ENCODE data around the gene COG7. TPM values are rescaled to one million over a fixed set of nuclear protein-coding genes. Genes with fewer than 3 reads are reported as not detected.
"Not testable (repeated sequence)": the region's sequence is repeated elsewhere in the genome, so short reads cannot be mapped to it uniquely, and the experiment has no call there.

The COG7 gene
- total RNA-seq, 1 donor from 2014 or later, result 42.1 TPM

GRCh38 chr16:23476289-23476688 is 23.3 kb upstream of the COG7 start:
- Mint-ChIP-seq H3K27me3 (ENCODE audit: low read depth) (no peaks in the 10 kb centered on the region), H3K36me3 (peaks cover 37% of the 10 kb centered on the region), H3K4me1 (no peaks in the 10 kb centered on the region), H3K9me3 (no peaks in the 10 kb centered on the region), H3K27ac (no peak overlapping the region), H3K4me3 (no peak overlapping the region)
- DNase-seq (ENCODE audit: low spot score in 2 of 2, unreplicated experiment in 2 of 2), result no peak
- TF ChIP-seq CTCF (IDR thresholded peaks at IDR 0.05; ENCODE audit: unreplicated experiment), result no peak

GRCh38 chr16:23469814-23470213 is 16.8 kb upstream of the COG7 start:
- H3K36me3 Mint-ChIP-seq, result peaks cover 32% of the 10 kb centered on the region
- no peak for DNase-seq (ENCODE audit: low spot score in 2 of 2, unreplicated experiment in 2 of 2)

GRCh38 chr16:23466162-23466885 is 13.3 kb upstream of the COG7 start:
- no peak overlapping the region for H3K27ac Mint-ChIP-seq
- H3K4me3 Mint-ChIP-seq, result no peak overlapping the region
- no peak for TF ChIP-seq CTCF (IDR thresholded peaks at IDR 0.05; ENCODE audit: unreplicated experiment)
- no peaks in the 10 kb centered on the region for H3K27me3 Mint-ChIP-seq (ENCODE audit: low read depth)
- H3K4me1 Mint-ChIP-seq, result peaks cover 4% of the 10 kb centered on the region
- H3K9me3 Mint-ChIP-seq, result no peaks in the 10 kb centered on the region
- DNase-seq (ENCODE audit: low spot score in 2 of 2, unreplicated experiment in 2 of 2), result no peak
- peaks cover 30% of the 10 kb centered on the region for H3K36me3 Mint-ChIP-seq

More at GRCh38 chr16:23469814-23470213, 16.8 kb upstream of the COG7 start:
- no peak overlapping the region for H3K4me3 Mint-ChIP-seq
- H3K27me3 Mint-ChIP-seq (ENCODE audit: low read depth), result no peaks in the 10 kb centered on the region
- no peaks in the 10 kb centered on the region for H3K9me3 Mint-ChIP-seq
- H3K27ac Mint-ChIP-seq, result no peak overlapping the region
- H3K4me1 Mint-ChIP-seq, result peaks cover 4% of the 10 kb centered on the region
- no peak for TF ChIP-seq CTCF (IDR thresholded peaks at IDR 0.05; ENCODE audit: unreplicated experiment)

- Mint-ChIP-seq H3K4me3 (no peak overlapping the region), H3K27me3 (ENCODE audit: low read depth) (no peaks in the 10 kb centered on the region), H3K9me3 (no peaks in the 10 kb centered on the region), H3K4me1 (peaks cover 4% of the 10 kb centered on the region), H3K27ac (no peak overlapping the region), H3K36me3 (peaks cover 26% of the 10 kb centered on the region)
- TF ChIP-seq CTCF (IDR thresholded peaks at IDR 0.05; ENCODE audit: unreplicated experiment), result no peak
- DNase-seq (ENCODE audit: low spot score in 2 of 2, unreplicated experiment in 2 of 2), result no peak
These were observed 12.2 kb upstream of the COG7 start for GRCh38 chr16:23465179-23465578.

GRCh38 chr16:23464196-23464595 is 11.2 kb upstream of the COG7 start:
- no peak for DNase-seq (ENCODE audit: low spot score in 2 of 2, unreplicated experiment in 2 of 2)
- peaks cover 4% of the 10 kb centered on the region for H3K4me1 Mint-ChIP-seq
- no peaks in the 10 kb centered on the region for H3K27me3 Mint-ChIP-seq (ENCODE audit: low read depth)
- TF ChIP-seq CTCF (IDR thresholded peaks at IDR 0.05; ENCODE audit: unreplicated experiment), result no peak
- no peak overlapping the region for H3K27ac Mint-ChIP-seq
- H3K4me3 Mint-ChIP-seq, result no peak overlapping the region
- H3K36me3 Mint-ChIP-seq, result peaks cover 22% of the 10 kb centered on the region
- H3K9me3 Mint-ChIP-seq, result no peaks in the 10 kb centered on the region

GRCh38 chr16:23462994-23463393 is 10.0 kb upstream of the COG7 start:
- H3K4me1 Mint-ChIP-seq; H3K27me3 Mint-ChIP-seq (ENCODE audit: low read depth); H3K4me3 Mint-ChIP-seq; DNase-seq (ENCODE audit: low spot score in 2 of 2, unreplicated experiment in 2 of 2); H3K27ac Mint-ChIP-seq; H3K9me3 Mint-ChIP-seq: not testable (repeated sequence)
- H3K36me3 Mint-ChIP-seq, result peaks cover 16% of the 10 kb centered on the region
